GM21447 (cell line): ENCODE results near the gene LRRC58.
"Not testable (repeated sequence)": the region's sequence is repeated elsewhere in the genome, so short reads cannot be mapped to it uniquely, and the experiment has no call there.

Experiments used
- ATAC-seq: cut with Tn5 transposase; IDR thresholded peaks from one replicate; pipeline ENCODE4 v1.9.1; 2021; ENCODE audit not compliant: unreplicated experiment

The LRRC58 gene

GRCh38 chr3:120348991-120349854 lies at the start of gene LRRC58:
TSS of gene LRRC58 (minus strand) at chr3:120349354. CDS start at chr3:120349243, 111 bp downstream.
- ATAC-seq, result peak; percentile 76

DNA sequence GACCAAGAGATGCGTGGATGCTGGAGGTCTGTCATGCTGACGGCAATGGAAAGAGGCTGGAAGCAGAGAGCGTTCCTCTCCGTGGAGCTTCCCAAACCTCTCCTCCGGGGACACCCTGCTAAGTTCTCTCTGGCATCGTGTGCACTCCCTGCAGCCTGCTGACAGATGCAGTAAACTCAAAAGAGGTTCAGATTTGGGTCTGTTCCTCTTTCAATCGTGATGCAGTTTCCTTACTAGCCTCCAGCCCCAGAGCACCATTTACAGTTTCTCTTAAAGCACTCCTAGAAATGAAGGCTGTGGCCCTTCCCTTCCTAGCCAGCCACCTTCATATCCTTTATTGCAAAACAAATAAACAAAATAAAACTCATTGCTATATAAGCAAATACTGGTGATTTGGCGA lies 47.3 kb upstream of the LRRC58 start:
- no peak for ATAC-seq

DNA sequence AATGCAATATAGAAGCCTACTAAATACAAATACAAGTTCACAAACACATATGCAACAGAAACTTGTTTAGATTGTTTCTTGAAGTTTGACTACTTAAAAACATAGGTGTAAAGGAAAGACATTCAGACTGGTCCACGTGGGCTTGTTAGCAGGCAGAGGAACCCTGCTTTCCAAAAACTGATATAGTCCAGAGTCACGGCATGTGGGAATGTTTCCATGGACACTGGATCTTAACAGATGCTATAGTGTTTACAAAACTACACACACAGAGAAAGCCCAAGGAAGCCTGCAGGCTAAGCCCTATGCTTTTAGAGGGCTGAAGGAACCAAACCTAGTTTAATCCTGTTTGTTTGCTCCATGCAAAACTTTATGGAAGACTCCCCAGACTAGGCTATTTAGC lies 45.2 kb upstream of the LRRC58 start:
- ATAC-seq, result no peak

DNA sequence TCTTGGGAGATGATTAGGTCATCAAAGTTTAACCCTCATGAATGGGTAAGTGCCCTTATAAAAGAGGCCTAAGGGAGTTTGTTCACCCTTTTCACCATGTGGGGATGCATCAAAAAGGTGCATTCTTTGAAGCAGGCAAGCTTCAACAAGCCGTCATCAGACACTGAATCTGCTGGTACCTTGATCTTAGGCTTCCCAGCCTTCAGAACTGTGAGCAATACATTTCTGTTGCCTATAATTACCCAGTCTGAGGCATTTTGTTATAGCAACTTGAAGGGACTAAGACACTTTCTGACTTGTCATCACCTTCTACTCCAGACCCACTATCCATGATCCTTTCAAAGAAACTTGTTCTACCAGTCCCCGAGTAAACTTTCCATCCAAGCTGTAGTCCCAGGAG lies 44.6 kb upstream of the LRRC58 start:
- ATAC-seq, result no peak

- no peak for ATAC-seq
Measured at GRCh38 chr3:120393243-120393642, 44.1 kb upstream of the LRRC58 start.

DNA sequence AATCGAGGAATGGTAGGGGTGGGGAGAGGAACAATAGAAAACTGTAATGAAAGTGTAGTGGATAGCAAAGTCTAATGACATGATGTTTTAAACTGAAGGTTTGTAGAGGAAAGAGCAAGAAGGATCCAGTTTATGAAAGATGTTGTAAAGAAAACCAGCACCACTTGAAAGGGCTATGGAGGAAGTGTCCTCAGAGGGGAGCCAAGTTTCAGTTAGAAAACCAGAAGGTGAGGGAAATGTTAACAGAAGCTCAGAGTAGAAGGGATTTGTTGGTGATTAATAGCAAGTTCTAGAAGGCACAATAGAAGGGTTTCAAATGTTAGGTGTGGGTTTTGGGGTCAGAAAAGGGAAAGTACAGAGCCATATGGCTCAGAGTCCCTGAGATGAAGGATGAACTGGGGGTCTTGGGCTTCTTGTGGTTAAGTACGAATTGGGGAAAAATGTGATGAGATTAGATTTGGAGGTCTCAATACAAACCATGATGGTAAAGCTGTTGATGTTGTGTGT lies 33.8 kb upstream of the LRRC58 start:
- ATAC-seq, result no peak

DNA sequence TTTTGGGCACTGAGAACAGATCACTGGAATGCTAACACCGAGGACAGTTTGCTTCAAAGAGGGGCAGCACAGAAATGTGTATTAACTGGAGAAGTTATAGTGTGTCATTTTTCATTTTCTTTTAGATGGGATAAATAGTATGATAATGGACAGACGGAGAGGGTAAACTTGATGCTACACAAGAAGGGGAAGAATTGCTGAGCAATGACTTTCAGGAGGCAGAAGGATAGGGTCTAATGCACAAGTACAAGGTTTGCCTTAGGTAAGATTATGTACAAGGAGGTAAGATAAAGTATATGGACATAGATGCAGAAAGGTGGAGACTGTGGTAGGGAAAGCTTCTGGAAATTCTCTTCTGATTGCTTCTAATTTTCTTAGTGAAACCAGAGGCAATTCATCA lies 32.3 kb upstream of the LRRC58 start:
- no peak for ATAC-seq

DNA sequence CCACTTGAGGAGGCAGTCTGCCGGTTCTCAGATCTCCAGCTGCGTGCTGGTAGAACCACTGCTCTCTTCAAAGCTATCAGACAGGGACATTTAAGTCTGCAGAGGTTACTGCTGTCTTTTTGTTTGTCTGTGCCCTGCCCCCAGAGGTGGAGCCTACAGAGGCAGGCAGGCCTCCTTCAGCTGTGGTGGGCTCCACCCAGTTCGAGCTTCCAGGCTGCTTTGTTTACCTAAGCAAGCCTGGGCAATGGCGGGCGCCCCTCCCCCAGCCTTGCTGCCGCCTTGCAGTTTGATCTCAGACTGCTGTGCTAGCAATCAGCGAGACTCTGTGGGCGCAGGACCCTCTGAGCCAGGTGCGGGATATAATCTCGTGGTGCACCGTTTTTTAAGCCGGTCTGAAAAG lies 28.8 kb upstream of the LRRC58 start:
- ATAC-seq, result not testable (repeated sequence)

DNA sequence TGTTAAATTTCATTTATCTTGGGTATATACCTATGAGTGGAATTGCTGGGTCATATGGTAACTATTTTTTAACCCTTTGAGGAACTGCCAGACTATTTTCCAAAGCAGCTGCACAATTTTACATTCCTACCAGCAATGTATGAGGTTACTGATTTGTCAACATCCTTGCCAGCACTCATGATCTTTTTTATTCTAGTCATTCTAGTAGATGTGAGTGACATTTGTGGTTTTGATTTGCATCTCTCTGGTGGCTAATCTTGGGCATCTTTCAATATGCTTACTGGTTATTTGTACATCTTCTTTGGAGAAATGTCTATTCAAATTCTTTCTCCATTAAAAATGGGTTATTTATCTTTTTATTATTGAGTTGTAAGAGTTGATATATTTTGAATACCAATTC lies 21.3 kb upstream of the LRRC58 start:
- ATAC-seq, result peak; percentile 57

DNA sequence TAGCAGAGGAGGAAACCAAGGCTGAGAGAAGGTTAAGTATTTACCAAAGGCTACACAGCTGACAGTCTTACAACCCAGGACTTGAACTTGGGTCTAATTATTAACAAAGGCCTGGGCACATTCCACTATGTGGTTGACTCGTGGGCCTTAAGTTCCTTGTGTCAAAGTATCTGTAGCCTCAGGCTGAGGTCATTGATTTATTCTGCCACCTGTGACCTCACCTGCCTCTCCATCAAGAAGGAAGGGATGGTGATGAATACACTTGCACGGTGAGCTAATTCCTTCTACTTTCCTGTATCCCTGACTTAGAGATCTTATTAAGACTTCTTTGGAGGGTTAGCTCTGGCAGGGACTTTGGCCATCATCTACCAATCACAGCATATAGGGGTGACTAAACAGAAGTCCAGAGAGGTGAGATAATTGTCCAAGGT lies 19.9 kb upstream of the LRRC58 start:
- peak; percentile 93 for ATAC-seq

DNA sequence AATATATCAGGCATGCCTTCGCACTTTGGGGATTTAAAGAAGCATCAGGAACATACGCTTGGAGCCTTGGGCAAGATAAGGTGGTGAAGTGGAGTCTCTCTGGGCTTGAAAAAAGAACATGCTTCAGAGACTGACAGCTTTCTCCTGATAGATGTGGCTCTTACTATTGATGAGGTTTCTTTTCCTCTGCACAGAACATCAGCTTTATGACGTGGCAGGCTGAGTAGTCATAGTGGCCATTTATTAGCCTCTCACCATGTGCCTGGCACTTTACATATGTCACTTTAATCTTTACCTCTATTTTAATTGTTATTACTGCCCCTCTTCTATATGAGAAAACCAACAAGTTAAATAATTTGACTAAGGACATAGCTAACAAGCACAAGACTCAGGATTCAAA lies 19.0 kb upstream of the LRRC58 start:
- ATAC-seq, result no peak

DNA sequence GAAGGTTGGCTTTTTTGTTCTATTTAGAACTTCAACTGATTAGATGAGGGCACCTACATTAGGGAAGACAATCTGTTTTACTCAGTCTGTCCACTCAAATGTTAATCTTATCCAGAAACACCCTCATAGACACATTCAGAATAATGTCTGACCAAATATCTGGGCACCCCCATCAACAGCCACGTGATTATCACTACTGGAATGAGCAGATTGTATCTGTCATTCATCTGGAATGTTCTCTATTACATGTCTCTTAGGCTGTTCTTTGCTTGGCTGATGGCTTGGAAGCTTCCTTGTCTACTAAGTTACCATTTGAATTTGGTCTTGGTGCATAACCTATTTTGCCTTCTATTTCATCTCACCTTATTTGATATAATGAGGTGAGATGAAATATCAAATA lies 15.7 kb upstream of the LRRC58 start:
- no peak for ATAC-seq

- ATAC-seq, result no peak
Measured at GRCh38 chr3:120364101-120364500, 14.9 kb upstream of the LRRC58 start.

GRCh38 chr3:120357807-120358206 lies 8.7 kb upstream of the LRRC58 start:
- no peak for ATAC-seq

GRCh38 chr3:120355486-120355885 lies 6.3 kb upstream of the LRRC58 start:
- no peak for ATAC-seq

GRCh38 chr3:120353463-120353862 lies 4.3 kb upstream of the LRRC58 start:
- no peak for ATAC-seq

GRCh38 chr3:120352017-120352416 lies 2.9 kb upstream of the LRRC58 start:
- no peak for ATAC-seq

- ATAC-seq, result no peak
Measured at GRCh38 chr3:120350401-120350941, 1.3 kb upstream of the LRRC58 start.

GRCh38 chr3:120349855-120350125 lies 636 bp upstream of the LRRC58 start:
- no peak for ATAC-seq

DNA sequence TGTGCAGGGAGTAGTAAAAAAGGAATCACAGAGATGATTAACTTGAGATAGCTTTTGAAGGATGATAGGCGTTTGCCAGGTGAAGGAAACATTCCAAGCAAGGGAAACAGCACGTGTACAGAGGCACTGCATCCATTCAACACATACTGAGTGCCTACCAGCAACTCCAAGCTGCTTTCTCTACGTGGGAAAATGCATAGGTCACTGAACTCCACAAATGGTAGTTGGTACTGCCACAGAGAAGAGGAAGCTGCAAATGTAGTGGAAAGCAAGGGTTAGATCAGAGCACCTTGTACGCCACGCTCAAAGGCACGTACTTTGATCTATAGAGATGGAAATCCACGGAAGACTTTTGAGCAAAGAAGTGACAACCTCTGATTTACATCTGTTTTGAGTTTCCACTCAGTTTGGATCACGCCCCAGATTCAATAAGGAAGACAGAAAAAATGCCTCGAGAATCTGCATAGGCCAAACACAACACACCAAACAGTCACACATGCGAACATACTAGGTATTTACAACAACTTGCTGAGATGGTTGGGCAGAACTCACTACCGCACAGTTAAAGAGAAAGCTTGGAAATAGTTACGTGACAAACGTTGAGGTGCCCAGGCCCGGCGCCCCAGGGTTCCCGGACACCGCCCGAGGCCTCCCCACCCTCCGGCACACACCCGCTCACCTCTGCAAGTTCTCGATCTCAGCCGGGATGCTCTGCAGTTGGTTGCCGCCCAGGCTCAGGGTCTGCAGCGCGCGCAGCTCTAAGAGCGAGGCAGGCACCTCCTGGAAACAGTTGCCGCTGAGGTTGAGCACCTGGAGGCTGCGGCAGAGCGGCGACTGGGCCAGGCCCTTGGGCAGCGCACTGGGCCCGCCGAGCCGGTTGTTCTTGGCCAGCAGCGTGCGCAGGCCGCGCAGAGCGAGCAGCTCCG lies 826 bp downstream of the LRRC58 start:
- peak; percentile 38 for ATAC-seq

GRCh38 chr3:120344349-120344748 lies 4.8 kb downstream of the LRRC58 start:
- no peak for ATAC-seq
